GM12872 (cell line): ENCODE results near the gene MED9.

Source experiments
- TF ChIP-seq, protein P1 (sequence below): IDR thresholded peaks from 3 replicates; pipeline ENCODE4 v1.5.1; 2011; ENCODE audit warnings: low read depth, mild to moderate bottlenecking, low read length, moderate library complexity; ENCODE audit not compliant: insufficient read depth

MED9 gene

DNA sequence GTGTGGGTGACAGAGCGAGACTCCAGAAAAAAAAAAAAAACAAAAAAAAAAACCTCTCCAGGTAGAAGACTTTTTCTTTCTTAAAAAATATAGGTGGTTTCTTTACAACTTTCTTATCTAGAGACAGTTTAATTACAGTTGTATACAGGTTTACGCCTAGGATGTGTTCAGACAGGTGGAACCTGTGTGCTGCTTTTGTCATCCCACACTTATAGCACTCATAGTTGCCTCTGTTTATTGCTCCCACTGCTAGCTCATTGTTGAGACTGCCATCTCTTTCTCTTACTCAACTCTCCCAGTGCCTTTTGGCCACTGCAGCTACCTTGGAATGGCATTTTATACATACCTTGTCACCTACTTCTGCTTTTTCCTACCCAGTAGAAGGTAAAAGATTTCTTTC lies 19.1 kb upstream of the MED9 start:
- TF ChIP-seq, protein P1, sequence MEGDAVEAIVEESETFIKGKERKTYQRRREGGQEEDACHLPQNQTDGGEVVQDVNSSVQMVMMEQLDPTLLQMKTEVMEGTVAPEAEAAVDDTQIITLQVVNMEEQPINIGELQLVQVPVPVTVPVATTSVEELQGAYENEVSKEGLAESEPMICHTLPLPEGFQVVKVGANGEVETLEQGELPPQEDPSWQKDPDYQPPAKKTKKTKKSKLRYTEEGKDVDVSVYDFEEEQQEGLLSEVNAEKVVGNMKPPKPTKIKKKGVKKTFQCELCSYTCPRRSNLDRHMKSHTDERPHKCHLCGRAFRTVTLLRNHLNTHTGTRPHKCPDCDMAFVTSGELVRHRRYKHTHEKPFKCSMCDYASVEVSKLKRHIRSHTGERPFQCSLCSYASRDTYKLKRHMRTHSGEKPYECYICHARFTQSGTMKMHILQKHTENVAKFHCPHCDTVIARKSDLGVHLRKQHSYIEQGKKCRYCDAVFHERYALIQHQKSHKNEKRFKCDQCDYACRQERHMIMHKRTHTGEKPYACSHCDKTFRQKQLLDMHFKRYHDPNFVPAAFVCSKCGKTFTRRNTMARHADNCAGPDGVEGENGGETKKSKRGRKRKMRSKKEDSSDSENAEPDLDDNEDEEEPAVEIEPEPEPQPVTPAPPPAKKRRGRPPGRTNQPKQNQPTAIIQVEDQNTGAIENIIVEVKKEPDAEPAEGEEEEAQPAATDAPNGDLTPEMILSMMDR: no peak

GRCh38 chr17:17460038-17460437 lies 16.8 kb upstream of the MED9 start:
- TF ChIP-seq, protein P1: no peak

GRCh38 chr17:17462048-17462824 lies 14.6 kb upstream of the MED9 start:
- TF ChIP-seq, protein P1: no peak

GRCh38 chr17:17463821-17464220 lies 13.0 kb upstream of the MED9 start:
- TF ChIP-seq, protein P1: no peak

- TF ChIP-seq, protein P1: no peak
Observed at GRCh38 chr17:17466511-17466910, 10.3 kb upstream of the MED9 start.

- TF ChIP-seq, protein P1: no peak
Observed at GRCh38 chr17:17467016-17467415, 9.8 kb upstream of the MED9 start.

- TF ChIP-seq, protein P1: no peak
Observed at GRCh38 chr17:17467720-17468119, 9.1 kb upstream of the MED9 start.
